ENCODE measurements around the gene TMEM183A.

GRCh38 chr1:203026666-203027663, 19.8 kb downstream of the TMEM183A start:
- TF ChIP-seq POLR2AphosphoS5 (IDR thresholded peaks at IDR 0.05; ENCODE audit: low read depth, low read length) (no peak), TAF1 (IDR thresholded peaks at IDR 0.05; ENCODE audit: low read depth, low read length) (no peak), POLR2A (IDR thresholded peaks at IDR 0.05; ENCODE audit: low read depth, low read length) (no peak), SPI1 (IDR thresholded peaks at IDR 0.05; ENCODE audit: low read depth, low read length) (no peak)

Data from GM12891 (cell line).